ENCODE measurements around the gene ASS1.

ASS1 gene

GRCh38 chr9:130437011-130437789 is 7.6 kb upstream of the ASS1 start:
- no peak for DNase-seq

- DNase-seq: no peak
Measured at GRCh38 chr9:130438382-130438981, 6.3 kb upstream of the ASS1 start.

- no peak for DNase-seq
Measured at GRCh38 chr9:130441031-130441430, 3.7 kb upstream of the ASS1 start.

GRCh38 chr9:130442746-130443455 is 1.9 kb upstream of the ASS1 start:
- DNase-seq: no peak

- DNase-seq: no peak
Measured at GRCh38 chr9:130443456-130443801, 1.3 kb upstream of the ASS1 start.

GRCh38 chr9:130443840-130444492 is 795 bp upstream of the ASS1 start:
- no peak for DNase-seq

GRCh38 chr9:130445268-130445983 is 665 bp downstream of the ASS1 start:
- DNase-seq: no peak

- no peak for DNase-seq
Measured at GRCh38 chr9:130446101-130446861, 1.5 kb downstream of the ASS1 start.

- DNase-seq: no peak
Measured at GRCh38 chr9:130447193-130447816, 2.5 kb downstream of the ASS1 start.

- no peak for DNase-seq
Measured at GRCh38 chr9:130448035-130448624, 3.4 kb downstream of the ASS1 start.

- no peak for DNase-seq
Measured at GRCh38 chr9:130448771-130449603, 4.2 kb downstream of the ASS1 start.

- DNase-seq: no peak
Measured at GRCh38 chr9:130450344-130451003, 5.7 kb downstream of the ASS1 start.

- DNase-seq: no peak
Measured at GRCh38 chr9:130451004-130451390, 6.2 kb downstream of the ASS1 start.

- no peak for DNase-seq
Measured at GRCh38 chr9:130451509-130452388, 7.0 kb downstream of the ASS1 start.

- no peak for DNase-seq
Measured at GRCh38 chr9:130452835-130453234, 8.1 kb downstream of the ASS1 start.

GRCh38 chr9:130453487-130453886 is 8.7 kb downstream of the ASS1 start:
- no peak for DNase-seq

- no peak for DNase-seq
Measured at GRCh38 chr9:130454096-130454811, 9.5 kb downstream of the ASS1 start.

- no peak for DNase-seq
Measured at GRCh38 chr9:130454812-130455325, 10.1 kb downstream of the ASS1 start.

Data from activated T-cell treated with anti-CD3 and anti-CD28 coated beads for 4 hours (primary cell).